MM.1S (cell line): ENCODE data around the gene ABCC1.

Source experiments
- CTCF ChIP-seq: fragments of 300-600 bp; sonication (generic); IDR thresholded peaks from 2 replicates; pipeline ENCODE4 v1.5.1; 2016; ENCODE audit warnings: antibody characterized with exemption, low read length, mixed read lengths
- EZH2 ChIP-seq: fragments of 300-600 bp; sonication (generic); optimal IDR thresholded peaks from 2 replicates; pipeline ENCODE3; 2017; ENCODE audit warnings: low read depth, mild to moderate bottlenecking, antibody characterized with exemption, low read length, mixed read lengths
- EZH2phosphoT487 ChIP-seq: fragments of 300-600 bp; sonication (generic); IDR thresholded peaks from 2 replicates; pipeline ENCODE4 v1.6.1; 2018; ENCODE audit warnings: antibody characterized with exemption, low read length

- TF ChIP-seq CTCF (no peak), EZH2 (no peak), EZH2phosphoT487 (no peak)
These were observed 197.2 kb downstream of the ABCC1 start for GRCh38 chr16:16146380-16147315.
